ENCODE measurements around the gene PCBP3.
"Not testable (repeated sequence)": the region's sequence is repeated elsewhere in the genome, so short reads cannot be mapped to it uniquely, and the experiment has no call there.

Gene PCBP3

GRCh38 chr21:45709173-45709572 is 65.6 kb downstream of the PCBP3 start:
- no peak overlapping the region for H3K27ac ChIP-seq
- TF ChIP-seq ZFX (IDR thresholded peaks at IDR 0.05) (no peak), CTCF (conservative IDR thresholded peaks at IDR 0.05) (no peak)

GRCh38 chr21:45709696-45710268 is 66.3 kb downstream of the PCBP3 start:
- no peak for TF ChIP-seq CTCF (conservative IDR thresholded peaks at IDR 0.05)
- no peak for TF ChIP-seq ZFX (IDR thresholded peaks at IDR 0.05)
- no peak overlapping the region for H3K27ac ChIP-seq

- not testable (repeated sequence) for H3K27ac ChIP-seq
Observed at GRCh38 chr21:45710306-45710705, 66.8 kb downstream of the PCBP3 start.

GRCh38 chr21:45713613-45714012 is 70.1 kb downstream of the PCBP3 start:
- TF ChIP-seq ZFX (IDR thresholded peaks at IDR 0.05), result no peak
- TF ChIP-seq CTCF (conservative IDR thresholded peaks at IDR 0.05), result no peak
- H3K27ac ChIP-seq, result no peak overlapping the region

GRCh38 chr21:45715441-45715840 is 71.9 kb downstream of the PCBP3 start:
- no peak for TF ChIP-seq ZFX (IDR thresholded peaks at IDR 0.05)
- no peak for TF ChIP-seq CTCF (conservative IDR thresholded peaks at IDR 0.05)
- no peak overlapping the region for H3K27ac ChIP-seq

GRCh38 chr21:45718413-45718812 is 74.9 kb downstream of the PCBP3 start:
- no peak overlapping the region for H3K27ac ChIP-seq
- TF ChIP-seq ZFX (IDR thresholded peaks at IDR 0.05) (no peak), CTCF (conservative IDR thresholded peaks at IDR 0.05) (no peak)

- TF ChIP-seq ZFX (IDR thresholded peaks at IDR 0.05) (no peak), CTCF (conservative IDR thresholded peaks at IDR 0.05) (no peak)
- H3K27ac ChIP-seq, result no peak overlapping the region
Observed at GRCh38 chr21:45719177-45719802, 75.8 kb downstream of the PCBP3 start.

GRCh38 chr21:45720204-45720603 is 76.7 kb downstream of the PCBP3 start:
- H3K27ac ChIP-seq, result not testable (repeated sequence)

All from C4-2B (cell line).